IPS-11a (cell line): Measurements from ENCODE around the gene RNF157.

Source experiments
- H3K4me3 ChIP-seq: one replicate; pipeline ENCODE4 v1.5.1; 2013; ENCODE audit warnings: low read depth, low read length, control low read depth

The RNF157 gene

GRCh38 chr17:76161619-76162266 is 78.5 kb downstream of the RNF157 start:
- no peak overlapping the region for H3K4me3 ChIP-seq

DNA sequence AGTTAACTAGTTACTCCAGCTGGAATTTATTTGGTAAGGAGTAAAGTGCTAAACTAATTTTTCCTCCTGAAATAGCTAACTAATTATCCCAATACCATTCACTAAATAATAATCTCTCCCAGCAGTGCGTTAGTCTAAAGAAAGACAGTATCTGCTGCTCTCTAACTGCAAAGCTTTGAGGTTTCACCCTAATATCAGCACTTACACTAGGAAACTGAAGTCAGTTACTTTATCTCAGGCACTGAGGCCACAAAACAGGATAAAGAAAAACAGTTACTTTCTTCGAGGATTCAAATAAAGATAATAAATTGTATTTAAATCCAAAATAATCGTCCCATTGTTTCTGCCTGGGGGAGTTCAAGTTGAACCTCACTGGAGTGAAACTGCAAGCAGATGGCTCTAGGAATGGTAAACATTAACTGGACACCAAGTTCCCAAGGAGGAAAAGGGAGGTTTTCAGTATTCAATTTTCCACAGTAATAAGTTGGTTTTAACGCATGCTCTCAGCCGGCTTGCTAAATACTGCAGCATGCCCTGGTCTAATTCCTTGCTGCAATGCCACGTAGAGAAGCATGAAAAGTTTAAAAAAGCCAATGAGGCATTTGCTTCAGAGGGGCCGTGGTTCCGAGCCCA is 79.3 kb downstream of the RNF157 start:
- H3K4me3 ChIP-seq = no peak overlapping the region

DNA sequence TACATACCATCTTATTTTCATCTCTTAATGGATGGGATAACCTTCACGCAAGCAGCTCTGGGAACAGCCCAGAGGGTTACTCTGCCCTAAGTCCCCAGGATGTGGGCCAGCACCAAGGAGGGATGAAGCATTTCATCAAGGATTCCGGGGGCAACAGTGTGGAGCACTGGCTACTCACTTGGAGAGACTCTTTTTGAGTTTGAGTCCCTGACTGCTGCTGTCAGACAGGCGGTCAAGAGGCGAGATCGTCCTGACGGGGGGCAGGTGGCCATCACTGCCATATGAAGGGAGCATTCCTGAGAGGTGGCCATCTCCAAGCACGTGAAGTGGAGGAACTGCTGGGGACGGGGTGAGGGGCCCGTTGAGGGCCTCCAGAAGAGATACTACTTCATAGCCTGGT is 81.1 kb downstream of the RNF157 start:
- no peak overlapping the region for H3K4me3 ChIP-seq

DNA sequence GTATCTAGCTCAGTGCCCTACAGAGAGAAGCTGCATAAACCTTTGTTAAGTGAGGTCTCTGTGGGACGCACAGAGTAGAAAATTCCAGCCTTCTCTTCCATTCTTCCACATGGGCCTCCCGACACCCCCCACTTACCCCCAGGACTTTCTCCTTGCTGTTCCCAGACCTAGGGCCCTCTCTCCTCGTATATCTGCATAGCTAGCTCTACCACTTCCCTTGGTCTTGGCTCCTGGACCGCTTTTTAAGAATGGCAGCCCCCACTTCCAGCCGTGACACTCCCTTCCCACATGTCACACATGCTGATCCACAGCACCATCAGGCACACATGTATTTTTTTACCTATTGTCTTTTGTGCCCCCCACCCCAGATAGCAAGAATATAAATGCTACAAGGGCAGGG is 82.5 kb downstream of the RNF157 start:
- no peak overlapping the region for H3K4me3 ChIP-seq

GRCh38 chr17:76156662-76156991 is 83.7 kb downstream of the RNF157 start:
- no peak overlapping the region for H3K4me3 ChIP-seq

DNA sequence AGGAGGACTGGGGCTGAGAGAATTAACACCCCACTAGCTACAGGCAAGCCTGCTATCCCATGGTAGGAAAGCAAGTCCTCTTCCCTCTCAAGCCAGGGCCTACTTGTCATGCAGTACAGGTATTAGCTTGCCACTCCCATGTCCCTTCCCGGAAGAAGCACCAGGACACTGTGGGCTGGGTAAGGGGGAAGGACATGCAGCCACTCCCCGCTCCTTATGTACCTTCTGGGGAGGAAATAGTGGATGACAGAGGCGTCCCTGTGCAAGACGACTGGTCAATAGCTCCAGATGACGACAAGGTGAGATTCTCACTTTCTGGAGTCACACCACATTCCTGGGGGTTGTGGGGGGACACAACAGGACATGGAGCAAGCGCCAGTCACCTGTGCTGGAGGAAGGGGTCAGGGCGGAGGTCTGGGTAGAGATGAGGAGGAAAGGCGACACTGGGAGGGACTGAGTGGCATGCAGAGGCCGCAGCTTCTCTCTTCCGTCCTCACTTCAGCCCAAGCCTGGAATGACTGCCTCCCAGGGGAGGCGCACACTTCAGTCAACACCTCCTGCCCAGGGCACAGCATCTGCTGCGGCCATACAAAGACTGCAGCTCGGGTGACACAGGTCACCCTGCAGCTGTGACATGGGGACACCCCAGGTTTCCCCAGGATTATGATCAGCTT is 84.2 kb downstream of the RNF157 start:
- H3K4me3 ChIP-seq = no peak overlapping the region

- no peak overlapping the region for H3K4me3 ChIP-seq
Observed at GRCh38 chr17:76154936-76155845, 85.1 kb downstream of the RNF157 start.

DNA sequence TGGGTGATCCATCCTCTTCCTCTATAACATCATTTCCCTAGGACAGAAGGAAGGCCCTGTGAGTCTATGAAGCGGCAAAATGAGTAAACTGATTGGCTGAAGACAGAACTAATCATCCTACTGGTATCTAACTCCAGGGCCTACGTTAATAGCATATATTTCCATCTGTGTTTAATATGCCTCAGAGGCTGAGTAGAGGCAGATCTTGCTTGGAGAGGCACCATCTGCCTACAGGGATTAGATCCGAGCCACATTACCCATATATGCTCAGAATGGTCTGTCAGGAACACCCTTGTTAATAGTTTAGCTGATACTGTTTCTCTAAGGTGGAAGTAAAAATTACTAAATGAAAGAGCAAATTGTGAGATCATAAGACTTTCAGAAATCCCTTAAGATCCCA is 86.0 kb downstream of the RNF157 start:
- no peak overlapping the region for H3K4me3 ChIP-seq

DNA sequence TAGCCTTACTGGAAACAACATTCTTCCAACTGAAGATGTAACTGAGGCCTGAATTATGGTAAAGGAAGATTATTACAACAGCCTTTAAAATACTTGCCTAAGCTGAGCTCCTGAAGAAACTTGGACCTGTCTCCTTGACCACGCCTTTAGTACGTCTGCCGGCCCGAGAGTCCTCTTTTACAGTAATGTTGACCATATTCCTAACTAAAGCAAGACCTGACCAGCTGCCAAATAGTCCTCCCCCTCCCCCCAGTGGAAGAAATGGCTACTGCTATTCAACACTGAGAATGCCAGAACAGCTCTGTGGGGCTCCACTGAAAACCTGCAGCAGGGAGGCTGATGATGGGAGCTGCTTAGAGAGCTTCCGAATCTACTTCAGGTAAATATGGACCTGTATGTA is 86.7 kb downstream of the RNF157 start:
- H3K4me3 ChIP-seq = no peak overlapping the region

- H3K4me3 ChIP-seq = no peak overlapping the region
Observed at GRCh38 chr17:76153202-76153601, 87.1 kb downstream of the RNF157 start.

DNA sequence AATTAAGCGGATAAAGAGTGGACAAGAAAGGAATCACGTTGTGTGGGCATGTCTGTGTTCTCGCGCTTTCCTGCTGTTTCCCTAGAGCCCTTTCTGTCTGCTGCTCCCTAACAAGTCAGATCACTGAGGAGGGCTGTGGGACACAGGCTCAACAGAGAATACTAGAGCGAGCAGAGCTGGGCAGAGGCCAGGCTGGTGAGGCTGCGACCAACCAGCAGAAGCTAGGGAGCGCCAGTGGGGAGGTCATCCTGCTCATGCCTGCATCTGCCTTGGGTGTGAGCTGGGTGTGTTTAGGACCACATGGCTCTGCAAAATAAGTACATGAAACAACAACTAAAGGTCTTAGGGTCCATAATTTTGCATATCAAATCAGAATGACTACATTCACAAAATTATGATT is 87.7 kb downstream of the RNF157 start:
- H3K4me3 ChIP-seq = no peak overlapping the region

GRCh38 chr17:76151896-76152454 is 88.3 kb downstream of the RNF157 start:
- no peak overlapping the region for H3K4me3 ChIP-seq

DNA sequence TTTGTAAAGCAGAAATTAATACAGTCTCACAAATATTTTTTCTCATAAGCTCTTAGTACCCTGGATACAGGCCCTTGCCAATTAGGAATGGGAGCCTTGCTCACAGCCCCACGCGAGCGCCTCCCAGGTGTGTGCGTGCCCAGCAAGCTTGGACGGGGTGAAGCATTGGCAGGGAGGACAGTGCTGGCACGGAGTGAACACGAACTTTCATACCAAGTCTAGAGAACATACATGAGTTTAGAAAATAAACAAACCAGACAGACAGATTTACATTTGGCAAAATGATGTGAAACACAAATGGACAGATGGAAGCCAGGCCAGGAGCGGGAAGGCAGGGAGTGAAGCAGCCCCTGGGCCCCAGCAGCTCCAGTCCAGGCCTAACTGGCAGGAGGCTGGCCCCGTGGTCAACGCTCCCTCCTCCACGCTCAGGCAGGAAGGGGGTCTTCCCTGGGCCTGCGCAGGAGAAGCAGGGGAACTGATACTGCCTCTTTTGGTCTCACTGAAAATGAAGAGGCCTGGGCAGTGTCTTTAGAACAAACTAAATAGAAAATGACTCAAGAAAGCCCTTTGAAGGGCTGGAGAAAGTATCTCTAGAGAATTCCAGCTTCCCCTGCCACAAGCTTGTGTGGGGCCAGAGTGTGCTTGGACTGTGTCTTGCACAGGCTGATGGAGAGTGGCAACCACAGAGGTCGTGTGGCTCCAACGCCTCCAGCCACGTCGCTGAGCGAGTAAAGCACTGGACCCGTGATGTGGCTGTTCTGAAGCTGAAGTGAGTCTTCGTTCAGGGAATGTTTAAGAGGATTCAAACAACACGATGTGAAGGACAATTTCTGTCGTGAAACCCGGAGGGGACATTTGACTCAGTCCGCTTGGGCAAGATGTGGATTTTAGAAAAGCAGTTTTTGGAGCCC is 89.3 kb downstream of the RNF157 start:
- no peak overlapping the region for H3K4me3 ChIP-seq

GRCh38 chr17:76149214-76149613 is 91.1 kb downstream of the RNF157 start:
- no peak overlapping the region for H3K4me3 ChIP-seq

- H3K4me3 ChIP-seq = no peak overlapping the region
Observed at GRCh38 chr17:76148015-76148326, 92.3 kb downstream of the RNF157 start.

DNA sequence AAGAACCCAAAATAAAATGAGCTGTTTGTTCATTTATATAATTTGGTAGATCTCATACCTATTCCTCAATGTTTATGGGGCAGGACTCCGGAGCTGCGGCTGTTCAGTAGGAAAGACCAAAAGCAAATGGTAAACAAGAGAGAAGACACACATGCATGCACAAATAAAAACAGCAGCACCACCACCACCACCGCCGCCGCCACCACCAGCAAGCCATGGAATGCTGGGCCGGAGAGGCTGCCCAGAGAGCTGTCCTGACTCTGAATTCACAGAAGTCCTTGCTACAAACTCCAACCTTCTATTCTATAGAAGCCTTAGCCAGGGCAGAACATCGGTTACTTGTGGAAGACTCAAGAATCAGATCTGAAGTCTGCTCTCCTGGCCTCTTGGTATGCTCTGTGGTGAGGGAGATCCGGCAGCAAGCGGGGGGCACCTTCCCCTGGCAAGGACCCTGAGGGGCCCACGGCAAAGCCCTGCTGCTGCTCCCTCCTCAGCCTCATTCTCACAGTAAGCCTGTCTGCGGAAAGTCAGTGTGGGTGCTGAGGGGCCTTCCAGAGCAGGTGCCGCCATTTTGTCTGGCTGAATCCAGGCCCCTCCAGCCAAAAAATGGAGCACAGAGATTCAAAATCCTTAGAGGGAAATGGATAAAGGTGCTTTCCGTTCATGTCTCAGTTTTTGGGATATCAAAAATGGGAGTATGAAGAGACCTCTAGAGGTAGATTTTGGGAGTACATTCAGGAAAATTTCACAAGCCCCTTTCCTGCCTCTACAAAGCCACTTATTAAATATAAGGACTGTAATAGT is 92.9 kb downstream of the RNF157 start:
- no peak overlapping the region for H3K4me3 ChIP-seq

DNA sequence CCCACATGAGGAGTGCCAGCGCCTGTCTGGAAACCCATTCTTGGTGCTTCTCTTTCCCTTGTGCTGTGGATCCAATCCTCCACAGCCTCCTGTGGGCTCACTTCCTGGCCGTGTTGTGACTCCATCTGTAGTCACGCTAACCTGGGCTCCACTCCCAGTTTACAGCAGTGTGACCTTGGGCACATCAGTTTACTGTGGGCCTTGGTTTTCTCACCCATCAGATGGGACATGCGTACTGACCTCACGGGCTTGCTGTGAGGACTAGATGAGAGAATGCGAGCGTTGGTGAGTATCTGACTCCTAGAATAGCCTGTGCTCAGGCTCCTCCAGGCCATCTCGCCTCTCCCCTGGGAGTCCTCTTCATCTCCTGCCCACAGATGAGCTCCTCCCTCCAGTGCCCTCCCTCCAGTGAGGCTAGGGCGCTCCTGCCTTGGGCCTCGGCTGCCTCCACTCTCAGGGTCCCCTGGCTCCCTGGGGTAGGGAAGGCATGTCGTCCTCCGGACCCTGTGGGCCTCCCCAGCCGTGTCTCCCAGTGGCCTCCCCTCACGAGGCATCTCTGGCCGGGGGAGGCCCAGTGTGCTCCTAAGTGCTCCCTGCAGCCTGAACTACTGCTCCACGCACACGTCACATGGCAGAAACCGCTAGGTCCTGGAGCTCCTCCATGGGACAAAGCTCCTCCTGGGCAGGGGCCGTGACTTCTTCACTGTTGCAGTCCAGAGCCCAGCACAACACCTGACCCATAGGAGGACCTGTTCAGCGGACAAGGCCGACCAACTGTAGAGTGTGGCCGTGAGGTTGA is 94.0 kb downstream of the RNF157 start:
- no peak overlapping the region for H3K4me3 ChIP-seq

GRCh38 chr17:76145231-76146052 is 94.9 kb downstream of the RNF157 start:
- H3K4me3 ChIP-seq = no peak overlapping the region
